Measurements from ENCODE around the gene SSC5D. TPM values are rescaled to one million over a fixed set of nuclear protein-coding genes. Genes with fewer than 3 reads are reported as not detected.
A peak's percentile ranks its signal among the peaks of the same experiment; 100 is the strongest.

SSC5D gene
- total and polyA plus RNA-seq, 2 of the 4 experiments (the other 2 are of a cell fraction): 1.4 to 19.1 TPM

DNA sequence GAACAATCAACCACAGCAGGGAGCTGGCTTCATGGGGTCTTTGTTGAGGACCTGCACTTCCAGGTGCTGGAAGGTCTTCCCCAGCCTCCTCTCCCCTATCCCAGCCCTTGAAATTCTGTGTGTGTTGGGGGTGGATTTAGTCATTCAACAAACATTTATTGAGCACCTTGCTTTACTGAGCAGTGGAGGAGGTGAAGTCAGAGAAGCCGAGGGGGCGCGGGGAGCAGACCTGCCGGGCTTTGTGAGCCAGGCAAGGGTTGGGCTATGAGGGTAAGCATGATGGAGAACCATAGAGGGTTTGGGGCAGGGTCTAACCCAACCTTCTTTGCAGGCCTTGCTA is 20.2 kb upstream of the SSC5D start:
- WGBS, 2 experiments (ENCODE audit: extremely low coverage in 2 of 2, insufficient read length in 1 of 2): no CpG with 5 or more reads among the region's 4 CpGs
- Histone ChIP-seq H3K79me1 (ENCODE audit: low read depth in 1 of 2, low read length in 2 of 2) (no peaks in the 10 kb centered on the region), H3K4me2 (ENCODE audit: low read depth, low read length) (peak overlapping the region; percentile 80), H2AFZ (replicated peaks; ENCODE audit: low read length, poor library complexity) (peak overlapping the region; percentile 97), H2BK20ac (ENCODE audit: low read depth, low read length) (no peak overlapping the region), H3K56ac (ENCODE audit: extremely low read depth, insufficient read depth, low read length) (no peak overlapping the region), H3K27me3 (ENCODE audit: control insufficient read depth, insufficient read depth, low read length) (no peaks in the 10 kb centered on the region), H3K9me3 (ENCODE audit: control insufficient read depth, insufficient read depth, low read length) (no peaks in the 10 kb centered on the region), H3K36me3 (ENCODE audit: control insufficient read depth, insufficient read depth, low read length) (no peaks in the 10 kb centered on the region), H4K20me1 (ENCODE audit: insufficient read depth, low read length) (no peaks in the 10 kb centered on the region), H2AK5ac (ENCODE audit: low read depth, low read length) (peak overlapping the region; percentile 24; the same call in 1 of the 2 replicates), H3K9me1 (ENCODE audit: insufficient read depth, low read length) (no peaks in the 10 kb centered on the region; the same call in 1 of the 2 replicates), H3K18ac (ENCODE audit: low read depth, low read length) (no peak overlapping the region), H2BK120ac (ENCODE audit: low read depth, low read length) (0 out of 2 replicates have a peak overlapping the region, but pooled peaks have one; percentile 55), H3K27ac (ENCODE audit: insufficient read depth, low read length) (no peak overlapping the region), H3K4ac (ENCODE audit: low read depth, low read length) (peak overlapping the region; percentile 25; the same call in 1 of the 2 replicates), H3K9ac (ENCODE audit: low read depth, low read length) (no peak overlapping the region), H3K4me3 (ENCODE audit: insufficient read depth, low read depth, low read length) (no peak overlapping the region), H2BK5ac (ENCODE audit: low read depth, low read length, poor library complexity, severe bottlenecking) (no peak overlapping the region), H2BK15ac (ENCODE audit: low read depth, low read length) (0 out of 3 replicates have a peak overlapping the region, but pooled peaks have one; percentile 36), H4K8ac (ENCODE audit: low read depth in 2 of 2, low read length in 2 of 2) (peak overlapping the region; percentile 47 to 86; a peak in 3 of 4 replicates), H4K91ac (ENCODE audit: insufficient read depth, low read depth, low read length) (peak overlapping the region; percentile 23; the same call in 1 of the 2 replicates), H3K23ac (ENCODE audit: low read depth, low read length) (no peak overlapping the region), H3K14ac (replicated peaks; ENCODE audit: low read depth, low read length) (peak overlapping the region; percentile 64; the same call in 1 of the 2 replicates), H4K5ac (ENCODE audit: low read depth, low read length) (peak overlapping the region; percentile 65; the same call in 1 of the 2 replicates), H2AK9ac (replicated peaks; ENCODE audit: low read depth, low read length, poor library complexity) (peak overlapping the region; percentile 95), H3K4me1 (ENCODE audit: control insufficient read depth, insufficient read depth, low read length) (peaks cover 8% of the 10 kb centered on the region)
- in situ Hi-C loops (cut with MboI; ENCODE audit: low sequenced_read_pairs) (no loop called here), intact Hi-C loops (cut with micrococcal nuclease) (no loop called here), dilution Hi-C loops (cut with HindIII; ENCODE audit: low sequenced_read_pairs, unreplicated experiment) (no loop called here)
- BruUV-seq (replicated peaks): no TSS peak
- TF ChIP-seq, protein P1, sequence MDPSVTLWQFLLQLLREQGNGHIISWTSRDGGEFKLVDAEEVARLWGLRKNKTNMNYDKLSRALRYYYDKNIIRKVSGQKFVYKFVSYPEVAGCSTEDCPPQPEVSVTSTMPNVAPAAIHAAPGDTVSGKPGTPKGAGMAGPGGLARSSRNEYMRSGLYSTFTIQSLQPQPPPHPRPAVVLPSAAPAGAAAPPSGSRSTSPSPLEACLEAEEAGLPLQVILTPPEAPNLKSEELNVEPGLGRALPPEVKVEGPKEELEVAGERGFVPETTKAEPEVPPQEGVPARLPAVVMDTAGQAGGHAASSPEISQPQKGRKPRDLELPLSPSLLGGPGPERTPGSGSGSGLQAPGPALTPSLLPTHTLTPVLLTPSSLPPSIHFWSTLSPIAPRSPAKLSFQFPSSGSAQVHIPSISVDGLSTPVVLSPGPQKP (IDR thresholded peaks at IDR 0.05; ENCODE audit: borderline replicate concordance, low read depth, low read length): no peak
- TF ChIP-seq BHLHE40 (IDR thresholded peaks at IDR 0.05; ENCODE audit: low read depth, low read length) (no peak), CHD1 (IDR thresholded peaks at IDR 0.05; ENCODE audit: low read depth, low read length) (no peak), FOS (IDR thresholded peaks at IDR 0.05; ENCODE audit: low read depth, low read length) (no peak), CEBPB (IDR thresholded peaks at IDR 0.05; ENCODE audit: low read depth, low read length) (no peak), POLR2A (IDR thresholded peaks at IDR 0.05; ENCODE audit: low read depth, low read length) (no peak), SMC3 (IDR thresholded peaks at IDR 0.05; ENCODE audit: low read depth, low read length) (no peak), RCOR1 (IDR thresholded peaks at IDR 0.05; ENCODE audit: insufficient replicate concordance, low read length) (no peak), MAZ (IDR thresholded peaks at IDR 0.05; ENCODE audit: borderline replicate concordance, low read depth, low read length) (no peak), MAFK (IDR thresholded peaks at IDR 0.05; ENCODE audit: low read depth, low read length) (no peak), NFE2L2 (IDR thresholded peaks at IDR 0.05; ENCODE audit: low read depth, low read length) (no peak), RAD21 (IDR thresholded peaks at IDR 0.05; ENCODE audit: low read length) (no peak), RFX5 (IDR thresholded peaks at IDR 0.05; ENCODE audit: low read depth, low read length) (no peak), MXI1 (IDR thresholded peaks at IDR 0.05; ENCODE audit: borderline replicate concordance, low read depth, low read length) (no peak)
- TF ChIP-seq, protein P2, sequence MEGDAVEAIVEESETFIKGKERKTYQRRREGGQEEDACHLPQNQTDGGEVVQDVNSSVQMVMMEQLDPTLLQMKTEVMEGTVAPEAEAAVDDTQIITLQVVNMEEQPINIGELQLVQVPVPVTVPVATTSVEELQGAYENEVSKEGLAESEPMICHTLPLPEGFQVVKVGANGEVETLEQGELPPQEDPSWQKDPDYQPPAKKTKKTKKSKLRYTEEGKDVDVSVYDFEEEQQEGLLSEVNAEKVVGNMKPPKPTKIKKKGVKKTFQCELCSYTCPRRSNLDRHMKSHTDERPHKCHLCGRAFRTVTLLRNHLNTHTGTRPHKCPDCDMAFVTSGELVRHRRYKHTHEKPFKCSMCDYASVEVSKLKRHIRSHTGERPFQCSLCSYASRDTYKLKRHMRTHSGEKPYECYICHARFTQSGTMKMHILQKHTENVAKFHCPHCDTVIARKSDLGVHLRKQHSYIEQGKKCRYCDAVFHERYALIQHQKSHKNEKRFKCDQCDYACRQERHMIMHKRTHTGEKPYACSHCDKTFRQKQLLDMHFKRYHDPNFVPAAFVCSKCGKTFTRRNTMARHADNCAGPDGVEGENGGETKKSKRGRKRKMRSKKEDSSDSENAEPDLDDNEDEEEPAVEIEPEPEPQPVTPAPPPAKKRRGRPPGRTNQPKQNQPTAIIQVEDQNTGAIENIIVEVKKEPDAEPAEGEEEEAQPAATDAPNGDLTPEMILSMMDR (conservative IDR thresholded peaks at IDR 0.05; ENCODE audit: low read depth, low read length): no peak
- TF ChIP-seq, protein P3, sequence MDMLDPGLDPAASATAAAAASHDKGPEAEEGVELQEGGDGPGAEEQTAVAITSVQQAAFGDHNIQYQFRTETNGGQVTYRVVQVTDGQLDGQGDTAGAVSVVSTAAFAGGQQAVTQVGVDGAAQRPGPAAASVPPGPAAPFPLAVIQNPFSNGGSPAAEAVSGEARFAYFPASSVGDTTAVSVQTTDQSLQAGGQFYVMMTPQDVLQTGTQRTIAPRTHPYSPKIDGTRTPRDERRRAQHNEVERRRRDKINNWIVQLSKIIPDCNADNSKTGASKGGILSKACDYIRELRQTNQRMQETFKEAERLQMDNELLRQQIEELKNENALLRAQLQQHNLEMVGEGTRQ (IDR thresholded peaks at IDR 0.05; ENCODE audit: low read depth, low read length): no peak
- DNase-seq (no peak), ATAC-seq (ENCODE audit: low read depth) (no peak)
- CTCF ChIA-PET: interaction anchor here (1.2 to 2.6 kb wide), 6 partner anchors 9 to 44 kb away, joined by 3 to 24 read pairs (median 5); partner anchors contain the start of gene ZNF628
- POLR2A ChIA-PET (ENCODE audit: unreplicated experiment): interaction anchor here (0.6 kb wide), 1 partner anchor 57 kb away, joined by 4 read pairs; no protein-coding TSS in a partner anchor

All from IMR-90 (cell line).